Skeletal muscle cell (primary cell): ENCODE measurements around the gene BRWD1.
"Not testable (repeated sequence)": the region's sequence is repeated elsewhere in the genome, so short reads cannot be mapped to it uniquely, and the experiment has no call there.

Experiments
- DNase-seq: peaks from one replicate; pipeline ENCODE4 v3.0.0-alpha.2; 2010; ENCODE audit warnings: low read depth
- H3K4me3 ChIP-seq: 2 replicates; pipeline ENCODE4 v1.5.1; 2011; ENCODE audit warnings: low read depth, mild to moderate bottlenecking, control low read depth, low read length, moderate library complexity

Gene BRWD1

GRCh38 chr21:39152271-39152670 lies 161.2 kb downstream of the BRWD1 start:
- no peak overlapping the region for H3K4me3 ChIP-seq
- no peak for DNase-seq

DNA sequence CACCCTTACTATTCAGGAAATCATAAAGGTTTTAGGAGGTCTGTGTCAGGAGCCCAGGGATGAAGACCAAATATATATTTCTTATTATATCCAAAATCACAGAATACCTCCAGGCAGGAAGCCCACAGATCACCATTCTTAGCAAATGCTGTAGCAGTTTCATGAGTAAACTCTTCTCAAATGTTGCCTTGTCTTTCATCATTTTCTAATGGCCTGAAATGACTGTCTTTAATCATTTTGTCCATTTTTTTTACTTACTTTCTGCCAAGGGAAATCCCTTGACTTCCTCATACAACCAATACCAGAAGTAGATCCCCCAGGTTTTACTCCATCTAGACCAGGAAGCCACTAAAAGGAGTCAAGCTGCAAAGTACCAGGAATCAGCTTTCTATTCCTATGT lies 162.6 kb downstream of the BRWD1 start:
- no peak for DNase-seq
- H3K4me3 ChIP-seq, result no peak overlapping the region

DNA sequence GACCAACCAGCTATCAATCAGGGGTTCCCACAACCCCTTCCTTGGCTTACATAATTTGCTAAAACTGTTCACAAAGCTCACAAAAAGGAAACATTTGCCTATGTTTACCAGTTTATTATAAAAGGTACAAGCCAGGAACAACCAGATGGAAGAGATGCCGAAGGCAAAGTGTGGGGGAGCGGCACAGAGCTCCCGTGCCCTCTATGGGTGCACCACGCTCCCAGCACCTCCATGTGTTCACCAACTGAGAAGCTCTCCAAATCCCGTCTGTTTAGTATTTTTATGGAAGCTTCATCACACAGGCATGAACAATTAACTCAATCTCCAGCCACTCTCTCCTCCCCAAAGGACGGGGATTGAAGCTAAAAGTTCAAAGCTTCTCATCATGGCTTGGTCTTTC lies 163.1 kb downstream of the BRWD1 start:
- no peak for DNase-seq
- no peak overlapping the region for H3K4me3 ChIP-seq

GRCh38 chr21:39149882-39150281 lies 163.6 kb downstream of the BRWD1 start:
- no peak overlapping the region for H3K4me3 ChIP-seq
- no peak for DNase-seq

GRCh38 chr21:39148975-39149374 lies 164.5 kb downstream of the BRWD1 start:
- H3K4me3 ChIP-seq, result no peak overlapping the region
- no peak for DNase-seq

DNA sequence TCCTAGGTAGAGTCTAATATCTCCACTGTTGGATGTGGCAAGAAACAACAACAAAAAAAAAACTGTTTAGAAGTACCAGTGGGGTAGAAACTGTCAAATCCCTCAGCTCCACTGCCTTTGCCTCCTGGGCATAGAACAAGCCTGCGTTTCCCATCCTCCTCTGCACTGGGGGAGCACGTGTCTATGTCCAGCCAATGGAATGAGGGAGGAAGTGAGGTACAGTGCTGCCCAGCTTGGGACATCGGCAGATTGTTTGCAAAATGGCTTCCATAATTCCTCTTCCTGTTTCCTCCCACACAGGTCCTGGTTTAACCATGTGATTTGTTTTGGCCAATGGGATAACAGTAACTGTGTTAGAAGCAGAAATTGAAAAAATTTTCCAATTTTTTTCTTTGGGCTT lies 169.2 kb downstream of the BRWD1 start:
- no peak for DNase-seq
- H3K4me3 ChIP-seq, result no peak overlapping the region

DNA sequence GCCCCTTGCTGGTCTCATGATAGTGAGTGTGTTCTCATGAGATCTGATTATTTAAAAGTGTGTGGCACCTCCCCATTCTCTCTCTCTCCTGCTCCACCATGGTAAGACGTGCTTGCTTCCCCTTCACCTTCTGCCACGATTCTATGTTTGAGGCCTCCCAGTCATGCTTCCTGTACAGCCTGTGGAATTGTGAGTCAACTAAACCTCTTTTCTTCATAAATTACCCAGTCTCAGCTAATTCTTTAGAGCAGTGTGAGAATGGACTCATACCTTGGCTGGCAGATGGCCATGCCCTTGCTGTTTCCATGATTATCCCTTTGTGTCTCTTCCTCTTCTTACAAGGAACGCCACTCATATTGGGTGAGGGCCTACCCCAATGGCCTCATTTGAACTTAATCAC lies 170.5 kb downstream of the BRWD1 start:
- H3K4me3 ChIP-seq, result no peak overlapping the region

DNA sequence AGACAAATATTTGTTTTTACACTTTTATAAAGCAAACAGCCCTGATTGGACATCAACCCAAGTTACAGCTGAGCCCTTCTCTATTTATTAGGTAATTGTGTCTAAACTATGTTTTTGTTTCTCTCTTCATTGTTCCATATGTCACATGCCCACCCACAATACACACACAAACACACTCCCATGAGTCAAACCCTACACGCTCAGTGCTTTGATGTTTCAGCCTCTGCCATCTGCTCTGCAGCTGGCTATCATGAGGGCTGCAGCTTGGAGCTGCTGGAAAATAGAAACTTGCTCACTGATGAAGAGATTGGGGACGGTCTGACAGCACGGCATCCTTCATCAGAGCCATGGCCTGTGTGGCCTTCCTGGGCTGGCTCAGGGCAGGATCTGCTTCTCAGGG lies 171.9 kb downstream of the BRWD1 start:
- DNase-seq, result no peak
- no peak overlapping the region for H3K4me3 ChIP-seq

More for the DNA sequence above, 170.5 kb downstream of the BRWD1 start:
- DNase-seq, result no peak

DNA sequence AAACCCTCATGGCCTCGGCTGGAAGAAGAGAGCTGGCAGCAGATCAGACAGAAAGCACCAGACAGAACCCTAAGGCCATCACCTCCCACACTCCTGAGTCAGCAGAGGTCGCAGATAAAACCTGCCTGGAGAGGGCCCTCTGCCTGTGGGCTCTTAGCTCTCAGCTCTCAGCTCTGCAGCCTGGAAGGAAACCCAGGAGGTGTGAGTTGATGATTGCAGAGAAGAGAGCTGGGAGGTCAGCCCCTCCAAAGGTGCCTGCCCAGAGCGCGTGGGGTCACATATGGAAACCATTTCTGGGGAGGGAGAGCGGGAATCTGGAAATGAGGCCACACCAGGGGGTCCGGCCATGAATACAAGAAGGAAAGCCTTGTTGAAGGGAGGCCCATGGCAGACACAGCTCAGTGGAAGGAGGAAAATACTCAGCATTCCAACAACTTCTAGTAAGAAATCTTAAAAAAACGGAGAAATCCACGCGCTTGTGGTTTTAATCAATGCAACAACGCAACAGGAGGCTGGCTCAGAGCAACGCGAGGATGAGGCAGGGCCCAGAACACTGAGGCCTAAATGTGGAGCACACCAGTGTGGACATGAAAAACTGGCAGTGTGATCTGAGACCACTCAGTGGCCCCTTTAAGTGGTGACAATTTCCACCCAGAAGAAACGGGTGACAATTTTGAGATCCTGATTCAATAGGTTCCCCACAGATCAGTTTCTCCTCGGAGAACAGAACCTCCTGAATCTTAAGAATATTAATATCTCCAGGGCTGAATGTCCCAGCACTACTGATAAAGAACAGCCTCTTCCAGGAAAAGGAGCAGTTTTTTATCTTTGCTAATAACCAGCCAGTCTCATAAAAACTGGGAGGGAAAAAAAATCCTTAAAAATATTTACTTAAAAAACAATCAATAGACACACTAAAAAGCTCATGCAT lies 175.9 kb downstream of the BRWD1 start:
- no peak overlapping the region for H3K4me3 ChIP-seq
- DNase-seq, result no peak

GRCh38 chr21:39136711-39137110 lies 176.7 kb downstream of the BRWD1 start:
- DNase-seq, result no peak
- H3K4me3 ChIP-seq, result no peak overlapping the region

- not testable (repeated sequence) for H3K4me3 ChIP-seq, DNase-seq
Observed at GRCh38 chr21:39136138-39136537, 177.3 kb downstream of the BRWD1 start.

GRCh38 chr21:39134288-39134810 lies 179.1 kb downstream of the BRWD1 start:
- no peak for DNase-seq
- H3K4me3 ChIP-seq, result no peak overlapping the region
